HepG2 (cell line): ENCODE data around the gene ANKRD42. TPM values are rescaled to one million over a fixed set of nuclear protein-coding genes. Genes with fewer than 3 reads are reported as not detected.

Source experiments
- FOXK2 ChIP-seq: fragments of 450-650 bp; IDR thresholded peaks from 2 replicates; pipeline ENCODE4 v1.6.1; 2016
- JUN ChIP-seq: sonication (generic); formaldehyde crosslinking; IDR thresholded peaks from 2 replicates; pipeline ENCODE4 v1.4.0; 2020; ENCODE audit warnings: mild to moderate bottlenecking, missing genetic modification reagents
- SMC3 ChIP-seq: IDR thresholded peaks from 2 replicates; pipeline ENCODE4 v1.6.1; 2011; ENCODE audit warnings: low read length, improper control_type of control experiment
- ZBTB40 ChIP-seq, 2 experiments: fragments of 450-650 bp in 1 of 2; sonication (generic) in 1 of 2; formaldehyde crosslinking in 1 of 2; IDR thresholded peaks; 2 replicates each; pipeline versions ENCODE4 v1.6.1 to v1.8.0; 2016 to 2022; ENCODE audit warnings: antibody characterized with exemption in 1 of 2, mild to moderate bottlenecking in 1 of 2, missing genetic modification reagents in 1 of 2
- ZNF205 ChIP-seq: IDR thresholded peaks from 2 replicates; pipeline ENCODE4 v1.6.1; 2018; ENCODE audit warnings: missing biosample characterization, missing genetic modification reagents
- ZNF687 ChIP-seq: sonication (generic); formaldehyde crosslinking; IDR thresholded peaks from 2 replicates; pipeline ENCODE4 v1.5.1; 2020; ENCODE audit warnings: mild to moderate bottlenecking, missing genetic modification reagents, moderate library complexity
- polyA plus RNA-seq, 8 experiments: library from polyadenylated mRNA; depleted of rRNA in 3 of 8; stranded (reverse) in 7 of 8; unstranded in 1 of 8; fragments of >200 nt; fragmentation: Illumina TruSeq in 4 of 8; extraction: Trizol in 4 of 8; gene quantifications; 2 replicates each; pipeline versions ENCODE4 v1.2.1 to v1.2.3, GENCODE V29; 2011 to 2016; ENCODE audit warnings: low read depth in 4 of 8, missing spikeins in 1 of 8, mixed read lengths in 1 of 8; ENCODE audit not compliant: insufficient read depth in 1 of 8
- total RNA-seq, 5 experiments: library from RNA; depleted of rRNA; stranded (reverse); fragments of >200 nt; fragmentation: Illumina TruSeq; extraction: Trizol; gene quantifications; 2 replicates each; pipeline ENCODE4 v1.2.3, GENCODE V29; 2016; ENCODE audit warnings: low read depth in 1 of 5

ANKRD42 gene
- total and polyA plus RNA-seq, 2 of the 13 experiments (the other 11 are each of a cell fraction or from before 2014, with no cell fraction given), result 2.2 to 3.7 TPM

- TF ChIP-seq ZBTB40 (IDR thresholded peaks at IDR 0.05) (no peak), ZBTB40 (CRISPR knock-in tag; IDR thresholded peaks at IDR 0.05) (no peak), ZNF687 (CRISPR knock-in tag) (no peak), SMC3 (no peak), FOXK2 (no peak), ZNF205 (CRISPR knock-in tag) (no peak), JUN (CRISPR knock-in tag) (no peak)
Measured at GRCh38 chr11:83272627-83273026, 79.1 kb downstream of the ANKRD42 start (continued).
